B cell (primary cell): Measurements from ENCODE around the gene SOCS3. TPM values are rescaled to one million over a fixed set of nuclear protein-coding genes. Genes with fewer than 3 reads are reported as not detected.

Experiments
- ATAC-seq: fragments of 200-7000 bp; cut with Tn5 transposase; one replicate; pipeline ENCODE4 v1.10.0; 2021; ENCODE audit warnings: low read depth, mild to moderate bottlenecking, moderate number of reproducible peaks, moderate library complexity
- CTCF ChIA-PET: fragments of 350-600 bp; sonication (Branson Sonifier 250); formaldehyde crosslinking; loops from one replicate; lab custom pipeline; 2021; ENCODE audit warnings: antibody characterized with exemption, inconsistent platforms; lab: Charles Lee
- POLR2A ChIA-PET: fragments of 350-600 bp; sonication (Branson Sonifier 250); formaldehyde crosslinking; loops from one replicate; lab custom pipeline; 2021; ENCODE audit warnings: antibody characterized with exemption; lab: Charles Lee
- DNase-seq: peaks from one replicate; pipeline ENCODE4 v3.0.0; 2013
- H2AFZ ChIP-seq: 2 replicates; pipeline ENCODE4 v1.6.1; 2012; ENCODE audit warnings: mild to moderate bottlenecking, low read depth, low read length; ENCODE audit not compliant: insufficient read depth, poor library complexity, severe bottlenecking
- H3K27ac ChIP-seq, 2 donors: 1 replicate in 1 of 2; 2 replicates in 1 of 2; pipeline ENCODE4 v1.5.1; 2012 to 2013; ENCODE audit warnings: low read length in 2 of 2, mild to moderate bottlenecking in 2 of 2, moderate library complexity in 1 of 2
- H3K27me3 ChIP-seq, 4 experiments: fragments of 200-600 bp in 1 of 4; sonication (generic) in 1 of 4; replicated peaks in 1 of 4; 1 replicate in 2 of 4; 2 replicates in 2 of 4; pipeline versions ENCODE4 v1.6.1 to v1.7.0; 2013 to 2016; ENCODE audit warnings: low read length in 3 of 4, mild to moderate bottlenecking in 2 of 4, mixed read lengths in 1 of 4, moderate library complexity in 1 of 4; ENCODE audit not compliant: insufficient read depth in 4 of 4, control insufficient read depth in 3 of 4; ENCODE audit errors: control extremely low read depth in 1 of 4
- H3K36me3 ChIP-seq, 2 experiments: replicated peaks in 1 of 2; 1 replicate in 1 of 2; 2 replicates in 1 of 2; pipeline versions ENCODE4 v1.6.1 to v1.7.1; 2013; ENCODE audit warnings: low read length in 1 of 2; ENCODE audit not compliant: insufficient read depth in 2 of 2, control insufficient read depth in 1 of 2; ENCODE audit errors: control extremely low read depth in 1 of 2, extremely low read depth in 1 of 2
- H3K4me1 ChIP-seq, 2 donors: fragments of 200-600 bp in 1 of 2; sonication (generic) in 1 of 2; 1 replicate in 1 of 2; 2 replicates in 1 of 2; pipeline versions ENCODE4 v1.5.1 to v1.6.1; 2013 to 2017; ENCODE audit warnings: low read length in 2 of 2; ENCODE audit not compliant: control insufficient read depth in 2 of 2, insufficient read depth in 2 of 2
- H3K4me2 ChIP-seq: replicated peaks from 2 replicates; pipeline ENCODE3; 2012; ENCODE audit warnings: mild to moderate bottlenecking, low read depth, low read length; ENCODE audit not compliant: poor library complexity, severe bottlenecking
- H3K4me3 ChIP-seq, 5 experiments: fragments of 200-600 bp in 1 of 5; sonication (generic) in 1 of 5; 1 replicate in 3 of 5; 2 replicates in 2 of 5; pipeline versions ENCODE4 v1.5.1 to v1.7.0; 2011 to 2016; ENCODE audit warnings: low read length in 4 of 5, mild to moderate bottlenecking in 4 of 5, low read depth in 2 of 5, control low read depth in 1 of 5, moderate library complexity in 1 of 5; ENCODE audit not compliant: insufficient read depth in 1 of 5; ENCODE audit errors: control extremely low read depth in 1 of 5, extremely low read depth in 1 of 5
- H3K79me2 ChIP-seq: fragments of 200-600 bp; sonication (generic); one replicate; pipeline ENCODE4 v1.6.0; 2016; ENCODE audit warnings: low read length; ENCODE audit not compliant: control insufficient read depth, insufficient read depth
- H3K9ac ChIP-seq: fragments of 200-600 bp; sonication (generic); 2 replicates; pipeline ENCODE4 v1.6.1; 2017; ENCODE audit warnings: mild to moderate bottlenecking, low read length, moderate library complexity
- H3K9me3 ChIP-seq, 3 donors: one replicate each; pipeline versions ENCODE4 v1.6.1 to v1.7.1; 2013; ENCODE audit warnings: low read length in 2 of 3; ENCODE audit not compliant: control insufficient read depth in 2 of 3, insufficient read depth in 1 of 3; ENCODE audit errors: control extremely low read depth in 1 of 3
- H4K20me1 ChIP-seq: 2 replicates; pipeline ENCODE4 v1.6.0; 2012; ENCODE audit warnings: mild to moderate bottlenecking, low read length; ENCODE audit not compliant: insufficient read depth, control insufficient read depth, poor library complexity, severe bottlenecking
- H3K27ac Mint-ChIP-seq: one replicate; pipeline ENCODE4 v1.8.0; 2021; ENCODE audit warnings: mixed read lengths
- H3K27me3 Mint-ChIP-seq: one replicate; pipeline ENCODE4 v1.8.0; 2021; ENCODE audit warnings: mixed read lengths
- H3K4me1 Mint-ChIP-seq: one replicate; pipeline ENCODE4 v1.8.0; 2021; ENCODE audit warnings: mixed read lengths
- H3K4me3 Mint-ChIP-seq: one replicate; pipeline ENCODE4 v1.8.0; 2021; ENCODE audit warnings: mixed read lengths
- H3K9me3 Mint-ChIP-seq: one replicate; pipeline ENCODE4 v1.8.0; 2022; ENCODE audit warnings: mixed read lengths; ENCODE audit not compliant: insufficient read depth
- CTCF ChIP-seq: fragments of 200-600 bp; IDR thresholded peaks from one replicate; pipeline ENCODE4 v1.8.0; 2022; ENCODE audit warnings: antibody characterized with exemption, mild to moderate bottlenecking
- EZH2 ChIP-seq: IDR thresholded peaks from 2 replicates; pipeline ENCODE4 v1.6.1; 2012; ENCODE audit warnings: borderline replicate concordance, low read depth, mild to moderate bottlenecking, moderate library complexity, low read length; ENCODE audit not compliant: insufficient read depth, poor library complexity, severe bottlenecking
- WGBS: methylation state at CpG from one replicate; pipeline ENCODE4 v1.1.5; 2013; ENCODE audit warnings: missing lambda C conversion rate; ENCODE audit not compliant: insufficient coverage; 5-methylcytosine and 5-hydroxymethylcytosine counted together
- intact Hi-C: fragments of 100-400 bp; cut with micrococcal nuclease; formaldehyde crosslinking; loops from one replicate; pipeline ENCODE4 v1.10.0; 2022
- polyA plus RNA-seq: library from polyadenylated mRNA; depleted of rRNA; stranded (reverse); fragments of >200 nt; gene quantifications from 2 replicates; pipeline ENCODE4 v1.2.3, GENCODE V29; 2012
- total RNA-seq, 2 donors: library from RNA; stranded (reverse); fragments of 120-200 nt in 1 of 2; gene quantifications; 1 replicate in 1 of 2; 2 replicates in 1 of 2; pipeline versions ENCODE4 v1.2.3 to v1.2.4, GENCODE V29; 2013 to 2022

SOCS3 gene
- total and polyA plus RNA-seq, 2 donors (not counting 1 experiment from before 2014, with no cell fraction given), result 41.8 to 67.6 TPM

- H3K4me1 Mint-ChIP-seq, result peaks cover 12% of the 10 kb centered on the region
- Histone ChIP-seq H3K27ac (no peak overlapping the region), H3K9me3 (no peaks in the 10 kb centered on the region), H3K79me2 (no peaks in the 10 kb centered on the region), H4K20me1 (no peaks in the 10 kb centered on the region), H3K36me3 (no peaks in the 10 kb centered on the region), H3K4me3 (no peak overlapping the region), H3K9ac (no peak overlapping the region), H3K4me2 (no peak overlapping the region), H3K27me3 (no peaks in the 10 kb centered on the region), H2AFZ (no peak overlapping the region), H3K4me1 (no peaks in the 10 kb centered on the region)
- TF ChIP-seq EZH2 (no peak), CTCF (no peak)
- no peak overlapping the region for H3K4me3 Mint-ChIP-seq
- ATAC-seq (no peak), DNase-seq (no peak)
- H3K27me3 Mint-ChIP-seq, result no peaks in the 10 kb centered on the region
- intact Hi-C loops, result no loop called here
- 91% methylated on average over 10 of the region's 13 CpGs for WGBS
- no peak overlapping the region for H3K27ac Mint-ChIP-seq
- CTCF ChIA-PET, result interaction anchor here (1.1 kb wide), 1 partner anchor 9 kb away, joined by 3 read pairs; no protein-coding TSS in a partner anchor
- POLR2A ChIA-PET, result no interaction called here
- H3K9me3 Mint-ChIP-seq, result no peaks in the 10 kb centered on the region
These were observed 29.2 kb downstream of the SOCS3 start for GRCh38 chr17:78330570-78331224.

- Histone ChIP-seq H3K4me3 (no peak overlapping the region), H3K4me2 (no peak overlapping the region), H3K36me3 (no peaks in the 10 kb centered on the region), H2AFZ (no peak overlapping the region), H3K9ac (no peak overlapping the region), H3K4me1 (peaks cover 5 to 6% of the 10 kb centered on the region in 2 donors), H3K27me3 (peaks cover 0 to 4% (median 0%) of the 10 kb centered on the region in 4 experiments), H3K27ac (no peak overlapping the region), H3K79me2 (no peaks in the 10 kb centered on the region), H4K20me1 (no peaks in the 10 kb centered on the region), H3K9me3 (no peaks in the 10 kb centered on the region)
- Mint-ChIP-seq H3K27ac (no peak overlapping the region), H3K4me1 (peaks cover 16% of the 10 kb centered on the region), H3K9me3 (no peaks in the 10 kb centered on the region), H3K27me3 (peaks cover 4% of the 10 kb centered on the region), H3K4me3 (no peak overlapping the region)
- ChIA-PET CTCF (interaction anchor here (1.1 kb wide), 1 partner anchor 10 kb away, joined by 3 read pairs; no protein-coding TSS in a partner anchor), POLR2A (no interaction called here)
- no peak for ATAC-seq
- TF ChIP-seq EZH2, result no peak
- no peak for TF ChIP-seq CTCF
- 55% methylated on average over 16 of the region's 16 CpGs for WGBS
- intact Hi-C loops, result no loop called here
- DNase-seq, result no peak
These were observed 30.4 kb downstream of the SOCS3 start for GRCh38 chr17:78329263-78330059.
